ENCODE measurements around the gene MAD2L2. TPM values are rescaled to one million over a fixed set of nuclear protein-coding genes. Genes with fewer than 3 reads are reported as not detected.
A peak's percentile ranks its signal among the peaks of the same experiment; 100 is the strongest.

Gene MAD2L2
- total and polyA plus RNA-seq, 9 donors: 13.0 to 35.9 (median 27.8) TPM

- TF ChIP-seq POLR2A (IDR thresholded peaks at IDR 0.05) (no peak), CTCF (IDR thresholded peaks at IDR 0.05) (no peak), EP300 (IDR thresholded peaks at IDR 0.05) (no peak)
- Histone ChIP-seq H3K27ac (no peak overlapping the region), H3K27me3 (no peaks in the 10 kb centered on the region), H3K4me3 (no peak overlapping the region), H3K36me3 (no peaks in the 10 kb centered on the region), H3K9me3 (no peaks in the 10 kb centered on the region), H3K4me1 (ENCODE audit: insufficient read depth) (peaks cover 6% of the 10 kb centered on the region)
- DNase-seq: no peak
- intact Hi-C loops (cut with DNase I): loop anchor here in 2 of 4 donors (10.0 kb wide), 2 partner anchors 56 to 236 kb away; no protein-coding TSS in a partner anchor
- WGBS, 3 donors: 81 to 88% (median 82%) methylated on average over 23 of the region's 23 CpGs
These were observed 22.4 kb downstream of the MAD2L2 start for GRCh38 chr1:11658542-11658941.

- intact Hi-C loops (cut with DNase I): loop anchor here in 2 of 4 donors (10.0 kb wide), 2 partner anchors 57 to 237 kb away; no protein-coding TSS in a partner anchor
- Histone ChIP-seq H3K27ac (no peak overlapping the region), H3K27me3 (no peaks in the 10 kb centered on the region), H3K9me3 (no peaks in the 10 kb centered on the region), H3K4me3 (no peak overlapping the region), H3K36me3 (no peaks in the 10 kb centered on the region), H3K4me1 (ENCODE audit: insufficient read depth) (peaks cover 6% of the 10 kb centered on the region)
- WGBS, 3 donors: 64 to 71% (median 70%) methylated on average over 6 of the region's 6 CpGs
- no peak for DNase-seq
- TF ChIP-seq POLR2A (IDR thresholded peaks at IDR 0.05) (no peak), CTCF (IDR thresholded peaks at IDR 0.05) (no peak), EP300 (IDR thresholded peaks at IDR 0.05) (no peak)
These were observed 23.3 kb downstream of the MAD2L2 start for GRCh38 chr1:11657654-11658053.

GRCh38 chr1:11654939-11655808 lies 25.8 kb downstream of the MAD2L2 start:
- H3K4me3 ChIP-seq: peak overlapping the region; percentile 69
- no peak for DNase-seq
- no peaks in the 10 kb centered on the region for H3K27me3 ChIP-seq
- WGBS, 3 donors: 7 to 9% (median 9%) methylated on average over 32 to 45 of the region's 45 CpGs
- H3K4me1 ChIP-seq (ENCODE audit: insufficient read depth): peaks cover 6% of the 10 kb centered on the region
- intact Hi-C loops (cut with DNase I): loop anchor here in 2 of 4 donors (5.0 to 10.0 kb wide), 4 partner anchors 60 to 1378 kb away; no protein-coding TSS in a partner anchor
- H3K27ac ChIP-seq: no peak overlapping the region
- no peaks in the 10 kb centered on the region for H3K9me3 ChIP-seq
- H3K36me3 ChIP-seq: no peaks in the 10 kb centered on the region
- no peak for TF ChIP-seq CTCF (IDR thresholded peaks at IDR 0.05)

GRCh38 chr1:11654137-11654938 lies 26.6 kb downstream of the MAD2L2 start, which contains the start of the genes FBXO2 and FBXO44:
TSS of gene FBXO2 (minus strand) at chr1:11654429. CDS start at chr1:11654340, 89 bp downstream.
TSS of gene FBXO44 (plus strand) at chr1:11654877. CDS start at chr1:11655836, 959 bp downstream.
- H3K36me3 ChIP-seq: no peaks in the 10 kb centered on the region
- H3K9me3 ChIP-seq: no peaks in the 10 kb centered on the region
- peak in 4 of 5 donors; percentile 55 to 72 (median 66) for DNase-seq
- intact Hi-C loops (cut with DNase I): loop anchor here in 2 of 4 donors (5.0 to 10.0 kb wide), 4 partner anchors 60 to 1377 kb away; no protein-coding TSS in a partner anchor
- H3K27ac ChIP-seq: peak within 1 kb of the TSS; percentile 23 to 53
- TF ChIP-seq POLR2A (IDR thresholded peaks at IDR 0.05): no peak
- no peak for TF ChIP-seq EP300 (IDR thresholded peaks at IDR 0.05)
- TF ChIP-seq CTCF (IDR thresholded peaks at IDR 0.05): no peak
- 2 to 6% (median 3%) methylated on average over 62 to 94 of the region's 94 CpGs for WGBS, 3 donors
- H3K4me1 ChIP-seq (ENCODE audit: insufficient read depth): peaks cover 6% of the 10 kb centered on the region
- H3K4me3 ChIP-seq: peak within 1 kb of the TSS; percentile 69
- H3K27me3 ChIP-seq: no peaks in the 10 kb centered on the region

Measured in ovary (tissue), 9 donors.